NB4 (cell line): ENCODE measurements around the gene GFY.

Experiments
- POLR2A ChIP-seq: IDR thresholded peaks from 2 replicates; pipeline ENCODE4 v1.6.1; 2011; ENCODE audit warnings: mild to moderate bottlenecking; ENCODE audit not compliant: insufficient read length; ENCODE audit errors: extremely low read depth
- TF ChIP-seq, protein P1 (sequence below): IDR thresholded peaks from one replicate; pipeline ENCODE4 v1.5.1; 2012; ENCODE audit warnings: low read depth, low read length
- TF ChIP-seq, protein P2 (sequence below): IDR thresholded peaks from 2 replicates; pipeline ENCODE4 v1.6.1; 2011; ENCODE audit warnings: low read depth, low read length

DNA sequence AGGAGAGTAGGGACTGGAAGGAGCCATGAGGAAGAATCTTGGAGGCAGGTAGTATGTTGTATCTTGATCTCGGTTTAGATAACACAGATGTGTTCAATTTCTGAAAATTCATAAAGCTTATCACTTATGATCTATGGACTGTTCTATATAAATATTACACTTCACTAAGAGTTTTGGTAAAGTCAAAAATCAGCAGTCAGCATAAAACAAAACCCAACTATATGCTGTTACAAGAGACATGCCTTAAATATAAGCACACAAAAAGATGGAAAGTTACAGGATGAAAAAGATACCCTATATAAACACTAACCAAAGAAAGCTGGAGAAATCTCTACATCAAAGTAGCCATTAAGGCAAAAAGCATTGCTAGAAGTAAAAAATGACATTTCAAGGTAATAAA lies 41.6 kb upstream of the GFY start:
- TF ChIP-seq, protein P1, sequence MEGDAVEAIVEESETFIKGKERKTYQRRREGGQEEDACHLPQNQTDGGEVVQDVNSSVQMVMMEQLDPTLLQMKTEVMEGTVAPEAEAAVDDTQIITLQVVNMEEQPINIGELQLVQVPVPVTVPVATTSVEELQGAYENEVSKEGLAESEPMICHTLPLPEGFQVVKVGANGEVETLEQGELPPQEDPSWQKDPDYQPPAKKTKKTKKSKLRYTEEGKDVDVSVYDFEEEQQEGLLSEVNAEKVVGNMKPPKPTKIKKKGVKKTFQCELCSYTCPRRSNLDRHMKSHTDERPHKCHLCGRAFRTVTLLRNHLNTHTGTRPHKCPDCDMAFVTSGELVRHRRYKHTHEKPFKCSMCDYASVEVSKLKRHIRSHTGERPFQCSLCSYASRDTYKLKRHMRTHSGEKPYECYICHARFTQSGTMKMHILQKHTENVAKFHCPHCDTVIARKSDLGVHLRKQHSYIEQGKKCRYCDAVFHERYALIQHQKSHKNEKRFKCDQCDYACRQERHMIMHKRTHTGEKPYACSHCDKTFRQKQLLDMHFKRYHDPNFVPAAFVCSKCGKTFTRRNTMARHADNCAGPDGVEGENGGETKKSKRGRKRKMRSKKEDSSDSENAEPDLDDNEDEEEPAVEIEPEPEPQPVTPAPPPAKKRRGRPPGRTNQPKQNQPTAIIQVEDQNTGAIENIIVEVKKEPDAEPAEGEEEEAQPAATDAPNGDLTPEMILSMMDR, result no peak
- TF ChIP-seq, protein P2, sequence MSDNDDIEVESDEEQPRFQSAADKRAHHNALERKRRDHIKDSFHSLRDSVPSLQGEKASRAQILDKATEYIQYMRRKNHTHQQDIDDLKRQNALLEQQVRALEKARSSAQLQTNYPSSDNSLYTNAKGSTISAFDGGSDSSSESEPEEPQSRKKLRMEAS, result no peak
- TF ChIP-seq POLR2A, result no peak
